Measurements from ENCODE around the gene RSL24D1. TPM values are rescaled to one million over a fixed set of nuclear protein-coding genes. Genes with fewer than 3 reads are reported as not detected.

The RSL24D1 gene
- total and polyA plus RNA-seq, 9 of the 15 experiments (the other 6 are each of a cell fraction or from before 2014, with no cell fraction given) = 133 to 324 (median 223) TPM

DNA sequence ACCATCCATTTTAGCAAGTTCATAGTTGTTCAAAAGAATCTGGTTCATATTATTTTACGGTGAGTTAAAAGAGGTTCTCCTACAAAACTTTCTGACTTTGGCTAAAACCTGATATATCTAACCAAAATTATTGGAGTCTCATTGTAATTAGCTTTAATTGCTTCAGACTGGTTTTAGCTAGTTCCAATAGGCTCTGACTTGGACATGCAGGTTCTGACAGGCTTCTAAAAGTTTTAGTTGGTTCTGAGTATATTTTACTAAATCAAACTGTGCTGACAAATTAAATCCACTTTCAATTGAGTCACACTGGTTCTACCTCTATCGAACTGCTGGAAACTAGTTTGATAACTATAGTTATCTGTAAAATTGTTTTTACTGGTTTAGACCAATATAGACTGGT, 42.1 kb upstream of the RSL24D1 start (continued):
- TF ChIP-seq POLR2H (tag; IDR thresholded peaks at IDR 0.05; ENCODE audit: low read depth) (0 out of 2 replicates have a peak, but pooled peaks have one; percentile 9), ZNF175 (CRISPR knock-in tag; IDR thresholded peaks at IDR 0.05; ENCODE audit: low read depth) (0 out of 2 replicates have a peak, but pooled peaks have one; percentile 4)

DNA sequence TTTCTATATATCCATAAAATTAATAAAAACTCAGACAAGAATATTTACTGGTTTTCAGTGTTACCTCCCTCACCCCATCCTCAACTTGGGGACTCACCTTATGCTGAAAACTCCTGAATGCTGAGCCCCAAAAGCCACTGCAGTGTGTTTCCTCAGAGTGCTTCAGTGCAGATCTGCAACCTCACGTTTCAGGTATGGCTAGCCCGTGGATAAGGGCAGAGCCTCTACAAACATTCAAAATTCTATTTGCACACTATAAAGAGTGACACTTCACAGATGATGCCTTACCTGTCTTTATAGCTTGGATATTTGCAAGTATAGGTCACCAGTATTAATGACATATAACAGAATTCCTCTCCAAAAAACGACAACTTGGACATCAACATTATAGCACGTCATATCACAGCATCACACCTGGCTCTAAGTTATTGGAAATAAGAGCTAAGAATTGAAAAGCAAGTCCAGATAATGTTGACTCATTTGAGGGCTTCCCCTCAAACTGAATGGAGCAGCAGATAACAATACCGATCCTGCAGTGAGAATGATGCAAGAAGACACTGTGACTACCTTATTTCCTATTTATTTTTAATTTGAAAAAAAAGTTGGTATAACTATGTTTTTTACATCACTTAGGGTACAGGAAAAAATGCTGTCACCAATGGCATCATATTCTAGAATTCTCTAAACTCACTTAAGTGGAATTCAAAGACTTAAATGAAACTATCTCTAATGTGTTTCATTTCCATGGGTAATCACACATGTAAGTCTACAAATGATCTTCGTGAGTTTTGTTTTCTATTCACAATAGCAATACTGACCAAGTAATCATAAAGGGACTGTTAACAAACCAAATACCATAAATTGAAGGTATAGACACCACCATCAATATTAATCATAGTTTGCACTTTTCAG, 40.7 kb upstream of the RSL24D1 start:
- intact Hi-C loops (cut with micrococcal nuclease) = loop anchor here (1.0 to 5.0 kb wide), 3 partner anchors 41 to 170 kb away; partner anchors contain the start of genes CCPG1, PIERCE2 and RAB27A
- ATAC-seq = peak; percentile 67
- WGBS (ENCODE audit: insufficient coverage, low coverage, missing lambda C conversion rate) = 3% methylated on average over 6 of the region's 6 CpGs
- no peak for TF ChIP-seq PPARD (CRISPR knock-in tag; IDR thresholded peaks at IDR 0.05)
- peak; percentile 52 for TF ChIP-seq DACH1 (IDR thresholded peaks at IDR 0.05; ENCODE audit: partially characterized antibody)
- TF ChIP-seq ZNF589 (CRISPR knock-in tag; IDR thresholded peaks at IDR 0.05; ENCODE audit: low read depth) = peak; percentile 38; the same call in 1 of the 2 replicates
- peak; percentile 27; the same call in 1 of the 2 replicates for TF ChIP-seq POLR2G (IDR thresholded peaks at IDR 0.05; ENCODE audit: low read depth, low read length)
- TF ChIP-seq, protein P1, sequence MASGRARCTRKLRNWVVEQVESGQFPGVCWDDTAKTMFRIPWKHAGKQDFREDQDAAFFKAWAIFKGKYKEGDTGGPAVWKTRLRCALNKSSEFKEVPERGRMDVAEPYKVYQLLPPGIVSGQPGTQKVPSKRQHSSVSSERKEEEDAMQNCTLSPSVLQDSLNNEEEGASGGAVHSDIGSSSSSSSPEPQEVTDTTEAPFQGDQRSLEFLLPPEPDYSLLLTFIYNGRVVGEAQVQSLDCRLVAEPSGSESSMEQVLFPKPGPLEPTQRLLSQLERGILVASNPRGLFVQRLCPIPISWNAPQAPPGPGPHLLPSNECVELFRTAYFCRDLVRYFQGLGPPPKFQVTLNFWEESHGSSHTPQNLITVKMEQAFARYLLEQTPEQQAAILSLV (tag; IDR thresholded peaks at IDR 0.05) = peak; percentile 72
- no peak for TF ChIP-seq ZNF274 (IDR thresholded peaks at IDR 0.05; ENCODE audit: borderline replicate concordance, low read depth, low read length)
- TF ChIP-seq STAT5A (IDR thresholded peaks at IDR 0.05; ENCODE audit: borderline replicate concordance, low read length) = peak; percentile 90
- TF ChIP-seq BRD9 (IDR thresholded peaks at IDR 0.05; ENCODE audit: low read depth, partially characterized antibody) = peak; percentile 80
- TF ChIP-seq RFX7 (CRISPR knock-in tag; IDR thresholded peaks at IDR 0.05) = no peak
- TF ChIP-seq KDM1A (IDR thresholded peaks at IDR 0.05) = peak in 1 of 2 experiments; percentile 50; a peak in 1 of 4 replicates
- TF ChIP-seq MTA2 (IDR thresholded peaks at IDR 0.05; ENCODE audit: low read depth) = peak; percentile 80
- TF ChIP-seq SMARCC2 (IDR thresholded peaks at IDR 0.05; ENCODE audit: low read depth) = peak; percentile 94
- TF ChIP-seq CBFA2T3 (IDR thresholded peaks at IDR 0.05) = peak; percentile 95

More for the DNA sequence above, 40.7 kb upstream of the RSL24D1 start:
- Histone ChIP-seq H4K20me1 (replicated peaks; ENCODE audit: control insufficient read depth, insufficient read depth, low read length) (no peaks in the 10 kb centered on the region), H3K4me3 (peak overlapping the region; percentile 39), H3K27ac (ENCODE audit: extremely low read depth, low read depth, low read length) (peak overlapping the region; percentile 93), H3K4me1 (replicated peaks in 1 of 2; ENCODE audit: control insufficient read depth in 2 of 2, insufficient read depth in 2 of 2, low read length in 2 of 2) (peaks cover 0 to 49% of the 10 kb centered on the region in 2 experiments; a peak in 3 of 5 replicates), H3K36me3 (ENCODE audit: control insufficient read depth, insufficient read depth, low read length) (peaks cover 23% of the 10 kb centered on the region), H3K79me2 (ENCODE audit: control insufficient read depth, insufficient read depth, low read length) (peaks cover 90% of the 10 kb centered on the region), H3K9me1 (ENCODE audit: control insufficient read depth, insufficient read depth, low read length) (no peaks in the 10 kb centered on the region), H3K27me3 (ENCODE audit: control insufficient read depth in 2 of 2, insufficient read depth in 2 of 2, low read length in 2 of 2) (no peaks in the 10 kb centered on the region), H3K9ac (ENCODE audit: insufficient read depth in 1 of 2, low read depth in 2 of 2, low read length in 2 of 2) (peak overlapping the region; percentile 77 to 81; a peak in 3 of 4 replicates), H3K4me2 (ENCODE audit: insufficient read depth, low read length) (peak overlapping the region; percentile 88), H2AFZ (ENCODE audit: low read depth, low read length) (peak overlapping the region; percentile 57), H3K9me3 (replicated peaks; ENCODE audit: control insufficient read depth, insufficient read depth, low read depth, low read length) (no peaks in the 10 kb centered on the region)
- BruUV-seq (replicated peaks) = TSS peak; percentile 93
- ChIA-PET POLR2A (interaction anchor here (0.9 to 2.8 kb wide), 5 partner anchors 8 to 42 kb away, joined by 3 to 11 read pairs (median 4); no protein-coding TSS in a partner anchor), CTCF (ENCODE audit: low intra/inter-chr PET ratio) (no interaction called here)
- peak; percentile 62 to 87 (median 69) for DNase-seq (ENCODE audit: extremely low read depth in 1 of 4, low spot score in 3 of 4)
- in situ Hi-C loops (cut with MboI) = no loop called here
- FAIRE-seq = peak; percentile 81

Measured in K562 (cell line).